ENCODE measurements around the gene SUGP1.
A peak's percentile ranks its signal among the peaks of the same experiment; 100 is the strongest.
"Not testable (repeated sequence)": the region's sequence is repeated elsewhere in the genome, so short reads cannot be mapped to it uniquely, and the experiment has no call there.

The SUGP1 gene

DNA sequence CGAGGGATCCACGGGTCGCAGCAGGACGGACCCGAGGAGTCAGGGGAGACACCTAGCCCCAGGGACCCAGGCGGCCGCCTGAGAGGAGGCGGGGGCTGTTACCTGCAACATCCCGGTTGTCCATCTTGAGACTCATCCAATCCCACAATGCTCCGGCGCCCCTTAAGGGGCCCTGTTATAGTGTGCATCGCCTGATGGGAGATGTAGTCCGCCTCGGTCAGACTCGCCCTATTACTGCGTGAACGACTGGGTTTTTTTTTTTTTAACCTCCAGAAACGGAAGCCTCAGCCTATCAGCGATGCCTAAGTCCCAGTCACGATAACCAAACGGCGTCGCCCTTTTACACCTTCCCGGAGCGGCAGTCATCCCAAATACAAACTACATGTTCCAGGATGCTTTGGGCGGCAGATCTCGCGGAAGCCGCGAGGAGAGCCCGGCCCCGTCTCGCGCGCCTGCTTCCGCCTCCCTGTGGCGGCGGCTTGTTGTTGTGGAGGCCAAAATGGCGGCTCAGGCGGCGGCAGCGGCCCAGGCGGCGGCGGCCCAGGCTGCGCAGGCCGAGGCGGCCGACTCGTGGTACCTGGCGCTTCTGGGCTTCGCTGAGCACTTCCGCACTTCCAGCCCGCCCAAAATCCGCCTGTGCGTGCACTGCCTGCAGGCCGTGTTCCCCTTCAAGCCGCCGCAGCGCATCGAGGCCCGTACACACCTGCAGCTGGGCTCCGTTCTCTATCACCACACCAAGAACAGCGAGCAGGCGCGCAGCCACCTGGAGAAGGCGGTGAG lies at the start of gene SUGP1, which contains the start of gene MAU2:
Gene SUGP1 (minus strand): TSS at position 149 of the 780 bp plus-strand sequence. CDS start 13 bp downstream, at position 136.
Gene MAU2 (plus strand): TSS at position 469 of the 780 bp plus-strand sequence. CDS start 31 bp downstream, at position 500.
- peak; percentile 77 to 79 for DNase-seq (ENCODE audit: low read depth in 2 of 2)

DNA sequence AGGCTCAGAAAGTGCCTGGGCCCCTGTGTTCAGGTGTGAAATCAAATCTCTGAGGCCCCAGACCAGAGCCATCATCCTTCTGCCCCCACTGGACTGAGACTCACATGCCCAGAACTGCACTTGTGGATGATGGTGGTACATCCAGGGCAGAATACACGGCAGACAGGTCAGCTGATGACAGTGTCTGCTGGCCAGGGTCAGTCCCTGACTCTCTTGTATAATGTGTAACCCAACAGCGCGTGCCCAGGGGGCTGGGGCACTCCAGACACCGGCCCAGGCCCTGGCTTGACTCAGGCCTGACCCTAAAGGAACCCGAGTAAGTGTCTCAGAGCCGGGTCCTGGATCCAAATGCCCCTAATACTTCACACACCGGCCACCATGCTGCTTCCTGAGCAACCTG lies 47.8 kb upstream of the SUGP1 start:
- no peak for DNase-seq (ENCODE audit: low read depth in 2 of 2)

DNA sequence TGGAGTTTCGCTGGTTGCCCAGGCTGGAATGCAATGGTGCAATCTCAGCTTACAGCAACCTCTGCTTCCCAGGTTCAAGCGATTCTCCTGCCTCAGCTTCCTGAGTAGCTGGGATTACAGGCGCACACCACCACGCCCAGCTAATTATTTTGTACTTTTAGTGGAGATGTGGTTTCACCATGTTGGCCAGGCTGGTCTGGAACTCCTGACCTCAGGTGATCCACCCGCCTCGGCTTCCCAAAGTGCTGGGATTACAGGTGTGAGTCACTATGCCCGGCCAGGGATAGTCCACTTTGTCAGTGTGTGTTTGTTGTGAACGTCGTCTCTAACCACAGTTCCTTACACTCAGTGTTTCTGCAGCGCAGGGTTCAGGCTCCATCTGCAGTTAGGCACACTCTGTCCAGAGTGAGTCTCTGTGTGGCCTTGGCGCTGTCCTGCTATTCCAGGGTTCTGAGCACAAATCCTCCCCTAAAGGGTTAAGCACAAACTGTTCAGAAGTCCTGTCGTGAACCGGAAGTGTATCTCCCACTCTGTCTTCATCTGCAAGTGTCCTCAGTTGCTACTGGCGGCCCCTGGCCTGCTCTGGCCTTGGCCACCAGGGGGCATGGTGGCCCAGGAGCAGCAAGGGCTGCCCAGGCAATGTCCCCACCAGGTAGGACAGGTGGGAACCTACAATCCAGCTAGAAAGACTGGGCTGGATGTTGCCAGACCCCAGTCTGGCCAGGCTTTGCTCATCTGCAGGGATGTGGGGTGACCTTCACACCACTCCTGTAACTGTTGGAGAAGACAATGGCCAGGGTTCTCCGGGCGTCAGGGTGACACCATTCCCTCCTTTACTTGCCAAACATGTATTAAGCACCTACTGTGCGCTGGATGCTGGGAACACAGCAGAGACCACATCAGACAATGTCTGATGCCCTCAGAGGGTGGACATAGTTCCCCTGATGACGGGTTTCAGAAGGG lies 46.4 kb upstream of the SUGP1 start:
- DNase-seq (ENCODE audit: low read depth in 2 of 2): peak; percentile 29 to 33

GRCh38 chr19:19362075-19362474 lies 41.8 kb upstream of the SUGP1 start:
- DNase-seq (ENCODE audit: low read depth in 2 of 2): no peak

DNA sequence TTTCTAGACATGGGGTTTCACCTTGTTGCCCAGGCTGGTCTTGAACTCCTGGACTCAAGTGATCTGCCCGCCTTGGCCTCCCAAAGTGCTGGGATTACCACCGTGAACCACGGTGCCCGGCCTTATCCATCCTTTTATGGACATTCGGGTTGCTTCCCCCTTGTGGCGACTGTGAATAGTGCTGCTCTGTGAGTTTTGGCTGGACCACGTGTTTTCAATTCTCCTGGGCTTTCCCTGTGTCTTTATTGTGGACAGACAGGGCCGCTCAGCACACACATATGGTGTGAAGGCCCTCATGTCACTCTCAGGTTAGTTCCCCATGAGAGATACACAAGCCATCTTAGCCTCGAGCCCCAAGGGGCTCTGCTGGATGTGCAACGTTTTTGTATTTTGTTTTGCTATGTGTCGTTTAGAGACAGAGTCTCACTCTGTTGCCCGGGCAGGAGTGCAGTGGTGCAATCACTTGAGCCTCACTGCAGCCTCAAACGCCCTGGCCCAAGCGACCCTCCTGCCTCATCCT lies 40.8 kb upstream of the SUGP1 start:
- DNase-seq (ENCODE audit: low read depth in 2 of 2): peak; percentile 39 to 42

DNA sequence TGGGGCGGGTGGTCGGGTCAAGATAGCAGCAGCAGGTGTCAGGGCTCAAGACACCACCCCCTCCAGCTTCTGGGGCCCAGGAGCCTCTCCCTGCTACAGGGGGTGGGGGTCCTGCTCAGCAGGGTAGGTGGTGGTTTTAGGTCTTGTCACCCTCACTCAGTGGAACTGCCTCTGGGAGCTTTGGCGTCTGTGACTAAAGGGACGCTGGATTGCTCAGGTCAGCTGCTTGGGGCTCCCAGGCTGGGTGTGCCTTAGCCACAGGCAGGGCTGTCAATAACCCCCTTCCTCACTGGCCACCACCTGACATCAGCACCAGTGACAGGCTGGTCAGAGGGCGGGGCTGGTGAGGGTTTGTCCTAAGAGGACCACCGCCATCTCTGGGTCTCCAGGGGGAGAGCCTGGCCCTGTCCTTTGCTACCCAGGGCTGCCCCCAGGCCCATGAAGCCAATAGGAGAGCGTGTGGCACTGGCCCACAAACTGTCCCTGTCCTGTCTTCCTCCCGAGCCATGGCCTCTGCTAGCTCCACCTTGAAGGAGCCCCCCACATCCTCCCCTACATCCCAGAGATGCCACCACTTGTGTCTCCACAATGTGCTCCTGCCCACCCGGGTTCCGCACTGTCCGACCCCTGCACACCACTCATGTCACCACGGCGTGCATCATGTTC lies 36.7 kb upstream of the SUGP1 start:
- no peak for DNase-seq (ENCODE audit: low read depth in 2 of 2)

DNA sequence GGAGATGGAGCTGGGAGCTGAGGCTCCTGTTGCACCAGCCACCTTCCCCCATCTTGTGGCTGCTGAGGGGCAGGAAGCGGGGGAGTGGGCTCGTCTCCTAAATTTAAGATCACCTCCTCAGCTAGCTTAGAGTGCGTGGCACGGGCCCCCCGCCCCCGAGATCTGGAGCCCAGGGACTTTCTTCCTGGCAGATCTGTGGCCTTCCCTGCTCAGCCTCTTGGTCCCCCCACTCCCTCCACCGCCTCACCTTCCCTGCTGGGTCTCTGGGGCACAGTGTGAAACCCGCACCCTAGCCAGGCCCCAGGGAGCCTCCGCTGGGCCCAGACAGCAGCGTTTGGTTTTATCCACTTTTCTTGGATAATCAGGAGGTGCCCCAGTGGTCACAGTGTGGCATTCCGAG lies 36.2 kb upstream of the SUGP1 start:
- DNase-seq (ENCODE audit: low read depth in 2 of 2): no peak

GRCh38 chr19:19355606-19356139 lies 35.4 kb upstream of the SUGP1 start:
- DNase-seq (ENCODE audit: low read depth in 2 of 2): no peak

- no peak for DNase-seq (ENCODE audit: low read depth in 2 of 2)
These were observed 34.6 kb upstream of the SUGP1 start for GRCh38 chr19:19354932-19355331.

- DNase-seq (ENCODE audit: low read depth in 2 of 2): no peak
These were observed 33.7 kb upstream of the SUGP1 start for GRCh38 chr19:19354007-19354406.

GRCh38 chr19:19352823-19353222 lies 32.5 kb upstream of the SUGP1 start:
- no peak for DNase-seq (ENCODE audit: low read depth in 2 of 2)

GRCh38 chr19:19350756-19351155 lies 30.4 kb upstream of the SUGP1 start:
- DNase-seq (ENCODE audit: low read depth in 2 of 2): not testable (repeated sequence)

- DNase-seq (ENCODE audit: low read depth in 2 of 2): no peak
These were observed 29.1 kb upstream of the SUGP1 start for GRCh38 chr19:19349365-19349764.

GRCh38 chr19:19348266-19348665 lies 28.0 kb upstream of the SUGP1 start:
- DNase-seq (ENCODE audit: low read depth in 2 of 2): no peak

- DNase-seq (ENCODE audit: low read depth in 2 of 2): no peak
These were observed 27.2 kb upstream of the SUGP1 start for GRCh38 chr19:19347401-19348110.

DNA sequence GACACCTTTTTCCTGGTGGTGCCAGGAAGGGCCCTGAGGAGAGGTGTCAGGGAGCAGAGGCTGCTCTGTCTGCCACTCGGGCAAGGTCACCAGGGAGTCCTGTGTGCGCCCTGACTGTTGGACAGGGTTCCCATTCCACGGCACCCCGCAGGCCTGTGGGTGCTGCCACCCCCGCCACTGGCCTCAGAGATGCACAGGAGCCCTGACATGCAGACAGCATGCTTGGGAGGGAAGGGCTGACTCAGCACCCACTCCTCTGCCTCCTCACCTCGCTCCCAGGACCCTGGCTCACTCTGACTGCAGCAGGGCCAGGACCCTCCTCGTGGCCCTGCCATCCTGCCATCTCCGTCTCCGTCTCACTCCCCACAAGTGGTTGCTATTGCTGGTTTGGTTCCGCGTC lies 25.7 kb upstream of the SUGP1 start:
- no peak for DNase-seq (ENCODE audit: low read depth in 2 of 2)

DNA sequence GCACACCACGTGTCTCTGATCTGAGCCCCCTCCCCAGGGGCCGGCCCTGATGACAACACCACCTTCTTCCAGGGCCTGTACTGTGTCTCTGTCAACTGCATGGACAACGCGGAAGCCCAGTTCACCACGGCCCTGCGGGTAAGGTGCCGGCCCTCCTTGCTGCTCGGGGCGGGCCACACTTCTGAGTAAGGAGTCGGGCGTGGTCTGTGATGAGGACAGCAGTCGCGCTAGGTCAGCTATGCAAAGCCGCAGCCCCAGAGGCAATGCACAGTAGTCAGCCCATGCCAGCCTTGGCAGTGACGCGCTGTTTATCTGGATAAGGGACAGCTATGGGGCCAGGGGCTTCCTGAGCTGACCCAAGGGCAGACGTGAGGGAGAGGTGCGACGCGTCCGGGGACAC lies 24.9 kb upstream of the SUGP1 start:
- DNase-seq (ENCODE audit: low read depth in 2 of 2): no peak

GRCh38 chr19:19343762-19344161 lies 23.5 kb upstream of the SUGP1 start:
- DNase-seq (ENCODE audit: low read depth in 2 of 2): no peak

DNA sequence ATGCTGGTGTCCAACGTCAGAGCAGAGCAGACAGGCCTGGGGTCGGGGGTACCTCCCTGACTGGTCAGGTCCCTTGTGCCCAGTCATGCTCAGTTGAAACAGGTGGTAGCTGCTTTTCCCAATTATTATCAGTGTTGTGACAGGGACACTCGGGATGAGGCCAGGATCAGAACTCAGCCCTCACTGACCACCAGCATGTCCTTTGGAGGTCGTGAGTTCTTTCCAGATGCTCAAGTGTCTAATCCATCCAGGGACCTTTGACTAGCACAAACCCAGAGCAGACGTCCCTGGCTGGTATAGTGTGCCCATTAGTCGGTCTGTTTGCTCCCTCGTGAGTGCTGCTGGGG lies 22.7 kb upstream of the SUGP1 start:
- no peak for DNase-seq (ENCODE audit: low read depth in 2 of 2)

- no peak for DNase-seq (ENCODE audit: low read depth in 2 of 2)
These were observed 22.0 kb upstream of the SUGP1 start for GRCh38 chr19:19342086-19343015.
